Measurements from ENCODE around the gene POLR1H. TPM values are rescaled to one million over a fixed set of nuclear protein-coding genes. Genes with fewer than 3 reads are reported as not detected.

Gene POLR1H
- total RNA-seq, 1 donor from 2014 or later, result 21.1 TPM

DNA sequence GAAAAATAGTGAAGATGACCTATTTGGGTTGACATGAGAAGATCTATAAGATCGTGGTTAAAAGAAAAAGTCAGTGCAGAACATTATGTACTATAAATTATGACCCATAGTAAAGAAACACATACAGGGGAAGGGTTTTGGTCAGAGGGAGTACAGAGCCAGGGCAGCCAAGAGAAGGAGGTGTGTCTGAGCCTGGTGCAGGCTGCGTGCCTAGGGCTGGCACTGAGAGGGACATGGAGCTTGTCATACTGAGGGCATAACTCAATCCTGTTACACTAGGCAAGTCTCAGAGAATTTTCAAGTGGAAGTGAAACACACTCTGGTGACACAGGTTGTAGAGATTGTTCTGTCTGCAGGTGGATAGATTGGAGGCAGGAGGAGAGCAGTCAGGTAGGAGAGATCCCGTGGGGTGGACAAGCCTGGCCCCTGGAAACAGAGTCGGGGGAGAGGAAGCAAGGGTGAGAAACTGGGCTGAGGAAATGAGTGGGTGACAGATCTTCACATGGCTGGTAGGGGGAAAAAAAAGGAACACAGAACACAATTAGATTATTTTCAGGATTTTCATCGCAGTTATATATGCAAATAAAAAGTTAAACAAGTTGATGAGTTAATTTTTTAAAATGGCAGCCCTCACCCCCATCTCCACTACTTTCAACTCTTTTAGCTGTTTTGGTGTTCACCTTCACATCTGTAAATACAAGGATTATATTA lies 33.0 kb downstream of the POLR1H start:
- no peak for DNase-seq (ENCODE audit: low spot score)

DNA sequence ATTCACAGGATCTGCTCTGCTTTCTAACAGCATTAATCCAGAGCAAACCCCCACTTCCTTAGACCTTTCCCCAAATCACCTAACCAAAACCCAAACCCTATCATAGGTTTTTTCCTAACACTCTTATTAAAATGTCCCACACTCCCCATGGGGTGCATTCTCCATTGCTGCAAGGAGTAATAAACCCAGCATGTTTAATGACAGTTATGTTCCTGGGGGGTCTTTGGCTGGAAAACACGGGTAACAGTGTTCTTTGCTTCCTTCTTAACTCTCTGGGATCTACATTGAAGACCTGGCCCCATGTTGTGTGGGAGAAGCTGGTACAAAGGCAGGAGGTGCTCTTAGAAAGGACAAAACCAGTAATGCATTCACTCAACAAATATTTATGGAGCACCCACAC lies 35.8 kb downstream of the POLR1H start:
- no peak for DNase-seq (ENCODE audit: low spot score)

GRCh38 chr6:30097902-30098768 lies 37.1 kb downstream of the POLR1H start:
- no peak for DNase-seq (ENCODE audit: low spot score)

DNA sequence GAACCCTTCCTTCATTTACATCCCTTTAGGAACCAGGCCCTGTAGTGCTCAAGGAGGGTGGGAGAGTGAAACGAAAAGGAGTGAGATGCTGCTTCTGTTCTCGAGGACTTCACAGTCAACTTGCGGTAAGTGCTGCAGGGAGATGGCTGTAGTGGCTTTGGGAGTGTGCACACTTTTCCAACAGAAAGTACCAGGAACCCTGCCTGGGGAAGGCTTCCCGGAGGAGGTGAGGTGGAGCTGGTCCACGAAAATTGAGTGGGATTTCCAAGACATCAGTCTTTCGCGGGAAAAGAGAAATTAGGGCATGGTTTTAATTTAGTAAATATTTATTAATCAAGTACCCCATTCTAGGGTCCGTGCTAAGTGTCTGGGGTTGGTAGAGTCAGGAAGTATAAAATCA lies 39.1 kb downstream of the POLR1H start:
- no peak for DNase-seq (ENCODE audit: low spot score)

DNA sequence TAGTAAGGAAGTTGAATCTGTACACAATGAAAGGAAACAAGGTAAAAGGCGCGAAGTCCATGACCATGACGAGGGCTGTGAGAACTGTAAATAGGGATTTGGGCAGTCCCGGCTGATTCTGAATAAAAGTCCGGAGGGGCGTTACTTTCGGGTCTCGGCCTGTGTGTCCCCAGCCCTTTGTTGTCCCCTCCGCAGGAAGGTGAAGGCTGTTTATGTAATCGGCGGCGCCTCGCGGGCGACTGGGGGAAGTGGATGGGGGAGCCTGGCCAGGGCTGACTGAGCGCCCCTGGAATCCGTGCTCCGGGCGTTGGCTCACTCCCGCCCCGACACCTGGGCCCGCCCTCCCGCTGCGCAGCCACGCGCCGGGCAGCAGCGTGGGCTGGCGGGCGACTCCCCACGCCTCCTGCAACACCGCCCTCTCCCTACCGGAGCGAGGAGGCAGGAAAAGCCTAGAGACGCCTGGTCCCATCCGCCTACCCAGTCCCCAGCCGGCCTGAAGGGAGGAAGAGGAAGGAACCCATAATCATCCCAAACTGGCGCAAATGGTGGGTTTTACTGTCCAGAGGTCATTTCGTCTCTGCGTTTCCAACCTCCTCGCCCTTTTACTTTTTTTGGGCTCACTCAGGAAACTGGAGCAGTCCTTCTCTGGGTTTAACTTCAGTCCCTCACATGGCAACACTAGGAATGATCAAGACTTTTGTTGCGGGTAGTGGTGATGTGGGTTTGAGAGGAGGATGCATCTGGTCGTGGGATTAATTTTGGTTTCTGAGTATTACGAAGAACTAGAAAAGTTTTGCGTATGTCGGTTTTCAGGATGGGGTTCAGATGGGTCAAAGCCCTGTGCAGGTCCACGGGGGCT lies 39.7 kb downstream of the POLR1H start:
- no peak for DNase-seq (ENCODE audit: low spot score)

DNA sequence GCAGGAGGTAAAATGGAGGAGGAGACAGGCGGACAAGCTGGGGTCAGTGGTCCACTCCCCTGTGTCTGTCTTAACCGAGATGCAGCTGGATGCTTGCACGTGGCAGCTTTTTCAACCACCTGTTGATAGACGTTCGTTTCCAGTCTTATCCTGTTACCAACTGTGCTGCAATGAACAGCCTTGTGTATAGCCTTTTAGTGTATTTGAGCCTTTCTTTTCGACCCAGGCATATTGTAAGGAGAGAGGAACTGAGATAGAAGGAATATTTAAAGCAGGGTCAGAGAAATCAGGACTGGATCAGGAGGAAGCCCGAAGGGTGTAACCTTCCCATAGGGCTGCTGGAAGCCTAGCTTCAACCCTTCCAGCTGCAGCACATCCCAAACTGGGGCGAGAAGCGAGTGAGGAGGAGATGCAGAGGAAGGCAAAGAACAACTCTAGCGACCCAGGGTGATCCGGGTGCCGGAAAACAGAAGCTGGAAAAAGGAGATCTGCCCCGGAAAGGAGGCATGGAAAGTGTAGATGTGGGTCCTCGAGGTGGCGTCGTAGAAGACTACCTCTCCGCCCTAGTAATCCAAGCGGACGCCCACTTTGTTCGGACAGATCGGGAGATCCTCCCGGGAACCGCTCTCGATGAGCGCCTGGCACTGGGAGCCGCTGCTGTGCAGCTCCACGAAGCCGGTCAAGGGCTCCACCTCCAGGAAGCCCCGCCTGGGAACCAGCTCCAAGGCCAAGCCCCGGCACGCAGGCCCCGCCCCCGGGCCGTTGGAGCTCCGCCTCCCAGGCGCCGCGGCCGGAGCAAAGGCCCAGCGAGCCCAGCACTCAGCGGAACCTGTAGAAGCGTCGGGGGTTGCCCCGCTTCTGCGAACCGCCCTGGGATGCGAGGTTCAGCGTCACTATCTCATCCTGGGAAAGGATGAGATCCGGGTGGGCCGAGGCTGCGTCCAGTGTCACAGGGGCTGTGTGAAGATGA lies 40.7 kb downstream of the POLR1H start:
- peak; percentile 98 for DNase-seq (ENCODE audit: low spot score)

DNA sequence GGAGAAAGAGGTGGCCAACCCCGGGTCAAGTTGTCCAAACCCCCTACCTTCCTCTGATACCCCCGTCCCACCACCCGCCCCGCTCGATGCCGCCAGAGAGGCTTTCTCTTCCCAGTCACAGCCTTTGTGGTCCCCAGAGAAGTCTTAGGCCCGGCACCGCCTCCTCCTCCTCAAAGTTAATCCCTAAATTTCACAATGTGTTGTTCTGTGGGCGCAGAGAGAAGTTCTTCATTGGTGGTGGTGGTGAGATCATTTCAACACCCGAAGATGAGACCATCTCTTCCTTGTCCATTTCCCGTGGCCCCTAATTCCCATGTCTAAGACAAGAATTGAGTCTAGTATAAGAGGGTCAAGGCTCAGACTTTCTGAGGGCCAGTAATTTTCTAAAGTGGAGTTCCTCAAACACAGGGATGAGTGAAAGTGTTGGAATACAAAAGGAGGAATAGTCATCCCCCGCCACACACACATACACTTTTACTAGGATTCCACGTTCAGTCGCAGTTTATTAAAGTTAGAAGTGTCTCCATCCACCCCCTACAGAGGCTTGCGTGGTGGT lies 41.4 kb downstream of the POLR1H start:
- no peak for DNase-seq (ENCODE audit: low spot score)

- peak; percentile 91 for DNase-seq (ENCODE audit: low spot score)
Observed at GRCh38 chr6:30102970-30103871, 42.2 kb downstream of the POLR1H start.

- DNase-seq (ENCODE audit: low spot score), result no peak
Observed at GRCh38 chr6:30103872-30104179, 42.8 kb downstream of the POLR1H start.

GRCh38 chr6:30104661-30105060 lies 43.6 kb downstream of the POLR1H start:
- DNase-seq (ENCODE audit: low spot score), result no peak

- no peak for DNase-seq (ENCODE audit: low spot score)
Observed at GRCh38 chr6:30111266-30111856, 50.3 kb downstream of the POLR1H start.

- no peak for DNase-seq (ENCODE audit: low spot score)
Observed at GRCh38 chr6:30112402-30112994, 51.4 kb downstream of the POLR1H start.

DNA sequence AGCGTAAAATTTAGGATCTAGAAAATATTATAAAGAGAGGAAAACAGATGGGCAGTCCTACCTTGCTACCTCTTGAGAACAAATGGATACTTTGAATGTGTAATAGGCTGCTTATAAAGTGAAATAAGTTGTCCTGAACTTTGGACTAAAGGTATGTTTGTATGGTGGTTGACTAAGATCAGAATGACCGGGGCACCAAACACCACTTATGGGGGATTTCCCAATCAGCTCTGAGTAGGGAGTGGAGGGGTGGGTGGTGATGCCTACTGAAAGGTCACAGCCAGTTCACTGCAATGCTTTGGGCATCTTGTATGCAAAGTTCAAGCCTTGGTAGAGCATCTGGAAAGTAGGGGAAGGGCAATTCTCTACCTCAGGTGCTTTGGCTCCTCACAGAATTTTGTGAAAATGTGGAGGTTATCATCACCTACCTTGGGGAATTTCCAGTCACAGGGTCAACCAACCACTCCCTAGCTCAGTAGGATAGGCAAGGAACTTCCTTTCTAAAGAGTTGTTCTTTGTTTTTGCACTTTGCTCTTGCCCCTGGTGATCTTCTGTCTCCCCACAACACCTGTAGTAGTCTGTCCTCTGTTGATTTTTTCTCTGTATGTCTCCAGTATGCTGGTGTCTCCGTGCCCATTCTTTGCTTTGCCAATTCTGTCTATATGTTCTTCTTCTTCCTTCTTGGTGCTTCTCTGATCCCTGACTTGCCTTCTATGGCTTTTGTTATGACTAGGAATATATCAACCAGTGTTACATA lies 52.1 kb downstream of the POLR1H start, which contains the start of gene TRIM31:
TSS of gene TRIM31 (minus strand) at position 88 of the 757 bp plus-strand sequence. CDS start 285 bp downstream, outside the sequence.
- DNase-seq (ENCODE audit: low spot score), result no peak

DNA sequence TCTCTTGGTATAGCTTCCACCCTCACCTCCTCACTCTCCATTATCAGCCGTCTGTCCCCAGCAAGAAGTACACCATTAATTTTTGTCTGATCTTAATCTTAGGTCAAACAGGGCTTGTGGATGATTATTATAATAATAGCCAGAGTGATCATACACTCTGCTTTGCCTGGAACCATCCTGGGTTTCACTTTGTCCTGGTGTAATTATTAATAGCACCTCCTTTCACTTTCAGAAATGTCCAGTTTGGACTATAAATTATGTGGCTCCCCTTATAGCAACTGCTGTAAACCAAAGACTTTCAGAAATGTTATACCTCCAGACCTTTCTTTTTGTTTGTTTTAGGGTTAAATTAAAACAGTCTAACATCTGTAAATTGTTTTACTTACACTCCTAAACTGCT lies 52.8 kb downstream of the POLR1H start:
- no peak for DNase-seq (ENCODE audit: low spot score)

All from mesenteric fat pad (tissue), 1 donor.